ENCODE data around the gene NAP1L4.

NAP1L4 gene

DNA sequence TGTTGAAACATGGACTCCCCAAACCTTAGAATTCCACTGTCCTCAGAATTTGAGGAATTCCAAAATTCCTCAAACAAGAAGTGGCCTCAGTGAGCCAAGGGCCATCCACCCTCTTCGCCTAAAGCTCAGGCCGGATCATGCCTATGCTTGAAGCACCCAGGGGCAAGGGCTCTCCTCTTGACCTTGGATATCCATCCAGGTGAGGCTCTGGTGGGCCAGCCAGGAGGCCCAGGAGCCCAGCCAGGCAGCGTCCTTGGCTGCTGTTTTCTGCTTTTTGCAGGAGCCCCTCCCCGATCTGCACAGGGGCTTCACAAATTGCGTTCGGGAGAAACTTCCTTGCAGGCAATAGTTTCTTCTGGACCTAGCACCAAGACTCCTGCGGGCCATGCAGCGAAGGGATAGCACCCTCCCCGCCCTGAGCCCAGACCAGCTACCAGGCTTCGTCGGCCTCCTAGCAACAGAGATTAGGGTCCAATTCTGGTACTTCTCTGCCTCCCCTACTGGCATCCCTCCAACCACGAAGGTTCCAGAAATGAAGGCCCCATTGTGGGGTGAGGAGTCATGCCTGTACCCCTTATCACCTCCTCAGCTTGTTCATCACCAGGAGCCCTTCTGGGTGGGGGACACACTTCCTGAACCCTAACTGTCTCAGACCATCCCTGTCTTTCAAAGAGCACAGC is 64.9 kb downstream of the NAP1L4 start:
- Histone ChIP-seq H3K27me3 (replicated peaks; ENCODE audit: control insufficient read depth, insufficient read depth, low read length) (no peaks in the 10 kb centered on the region; the same call in 1 of the 2 replicates), H3K36me3 (ENCODE audit: control insufficient read depth, insufficient read depth, low read length) (no peaks in the 10 kb centered on the region), H3K4me3 (replicated peaks; ENCODE audit: low read depth, low read length) (no peak overlapping the region)
- TF ChIP-seq, protein P1, sequence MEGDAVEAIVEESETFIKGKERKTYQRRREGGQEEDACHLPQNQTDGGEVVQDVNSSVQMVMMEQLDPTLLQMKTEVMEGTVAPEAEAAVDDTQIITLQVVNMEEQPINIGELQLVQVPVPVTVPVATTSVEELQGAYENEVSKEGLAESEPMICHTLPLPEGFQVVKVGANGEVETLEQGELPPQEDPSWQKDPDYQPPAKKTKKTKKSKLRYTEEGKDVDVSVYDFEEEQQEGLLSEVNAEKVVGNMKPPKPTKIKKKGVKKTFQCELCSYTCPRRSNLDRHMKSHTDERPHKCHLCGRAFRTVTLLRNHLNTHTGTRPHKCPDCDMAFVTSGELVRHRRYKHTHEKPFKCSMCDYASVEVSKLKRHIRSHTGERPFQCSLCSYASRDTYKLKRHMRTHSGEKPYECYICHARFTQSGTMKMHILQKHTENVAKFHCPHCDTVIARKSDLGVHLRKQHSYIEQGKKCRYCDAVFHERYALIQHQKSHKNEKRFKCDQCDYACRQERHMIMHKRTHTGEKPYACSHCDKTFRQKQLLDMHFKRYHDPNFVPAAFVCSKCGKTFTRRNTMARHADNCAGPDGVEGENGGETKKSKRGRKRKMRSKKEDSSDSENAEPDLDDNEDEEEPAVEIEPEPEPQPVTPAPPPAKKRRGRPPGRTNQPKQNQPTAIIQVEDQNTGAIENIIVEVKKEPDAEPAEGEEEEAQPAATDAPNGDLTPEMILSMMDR (IDR thresholded peaks at IDR 0.05; ENCODE audit: insufficient read depth, low read length, poor library complexity, severe bottlenecking): no peak
- DNase-seq (ENCODE audit: extremely low read depth, insufficient read length): no peak

- Histone ChIP-seq H3K27me3 (replicated peaks; ENCODE audit: control insufficient read depth, insufficient read depth, low read length) (no peaks in the 10 kb centered on the region; the same call in 1 of the 2 replicates), H3K4me3 (replicated peaks; ENCODE audit: low read depth, low read length) (no peak overlapping the region), H3K36me3 (ENCODE audit: control insufficient read depth, insufficient read depth, low read length) (no peaks in the 10 kb centered on the region)
- no peak for DNase-seq (ENCODE audit: extremely low read depth, insufficient read length)
- TF ChIP-seq, protein P1 (IDR thresholded peaks at IDR 0.05; ENCODE audit: insufficient read depth, low read length, poor library complexity, severe bottlenecking): no peak
These were observed 65.5 kb downstream of the NAP1L4 start for GRCh38 chr11:2926611-2927051.

DNA sequence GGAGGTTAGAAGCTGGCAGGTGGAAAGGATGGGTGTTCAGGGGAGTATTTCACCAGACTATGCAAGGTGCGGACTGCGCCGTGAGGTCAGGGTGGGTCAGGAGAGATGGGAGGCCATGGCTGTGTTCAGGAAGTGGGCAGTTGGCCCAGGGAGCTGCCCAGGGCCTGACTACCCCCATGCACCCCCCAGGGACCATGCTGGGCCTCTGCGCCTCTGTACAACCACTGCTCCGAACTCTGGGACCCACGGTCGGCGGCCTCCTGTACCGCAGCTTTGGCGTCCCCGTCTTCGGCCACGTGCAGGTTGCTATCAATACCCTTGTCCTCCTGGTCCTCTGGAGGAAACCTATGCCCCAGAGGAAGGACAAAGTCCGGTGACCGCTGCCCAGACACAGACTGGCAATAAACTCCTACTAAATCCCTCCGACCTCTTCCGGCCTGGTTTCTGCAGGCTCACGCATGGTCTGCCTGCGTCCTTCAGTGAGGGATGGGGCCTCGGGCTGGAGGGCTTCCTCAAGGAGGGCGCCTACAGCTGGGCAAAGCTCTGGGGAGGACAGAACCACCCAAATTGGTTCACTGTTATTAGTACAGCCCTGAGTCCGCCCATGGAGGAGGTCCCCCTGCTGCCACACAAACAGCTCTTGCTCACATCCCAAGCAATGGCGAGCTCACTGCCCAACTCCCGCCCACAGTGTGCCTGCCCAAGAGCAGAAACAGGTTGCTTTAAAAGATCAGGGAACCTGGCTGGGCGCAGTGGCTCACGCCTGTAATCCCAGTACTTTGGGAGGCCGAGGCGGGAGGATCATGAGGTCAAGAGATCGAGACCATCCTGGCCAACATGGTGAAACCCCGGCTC is 67.1 kb downstream of the NAP1L4 start:
- TF ChIP-seq, protein P1 (IDR thresholded peaks at IDR 0.05; ENCODE audit: insufficient read depth, low read length, poor library complexity, severe bottlenecking): no peak
- Histone ChIP-seq H3K27me3 (replicated peaks; ENCODE audit: control insufficient read depth, insufficient read depth, low read length) (no peaks in the 10 kb centered on the region; the same call in 1 of the 2 replicates), H3K36me3 (ENCODE audit: control insufficient read depth, insufficient read depth, low read length) (no peaks in the 10 kb centered on the region), H3K4me3 (replicated peaks; ENCODE audit: low read depth, low read length) (no peak overlapping the region)
- no peak for DNase-seq (ENCODE audit: extremely low read depth, insufficient read length)

DNA sequence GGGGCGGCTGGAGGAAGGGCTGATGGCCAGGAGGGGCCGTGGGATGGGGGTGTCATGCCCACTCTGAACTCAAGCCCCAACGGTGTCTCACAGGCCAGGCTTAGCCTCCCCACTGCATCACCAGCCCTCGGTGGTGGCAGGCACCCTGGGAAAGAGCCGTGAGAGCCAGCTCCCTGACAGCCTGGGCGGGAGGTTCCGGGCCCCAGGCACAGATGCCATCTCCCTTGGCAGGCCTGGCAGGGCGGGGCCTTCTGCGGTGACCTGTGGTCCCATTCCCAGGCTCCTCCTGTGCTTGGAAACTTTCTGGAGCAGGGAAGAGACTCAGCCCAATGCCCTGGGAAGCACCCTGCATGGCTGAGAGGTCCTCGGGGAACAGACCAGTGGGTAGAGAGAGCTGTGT is 67.7 kb downstream of the NAP1L4 start:
- DNase-seq (ENCODE audit: extremely low read depth, insufficient read length): no peak
- Histone ChIP-seq H3K36me3 (ENCODE audit: control insufficient read depth, insufficient read depth, low read length) (no peaks in the 10 kb centered on the region), H3K27me3 (replicated peaks; ENCODE audit: control insufficient read depth, insufficient read depth, low read length) (no peaks in the 10 kb centered on the region; the same call in 1 of the 2 replicates), H3K4me3 (replicated peaks; ENCODE audit: low read depth, low read length) (no peak overlapping the region)
- TF ChIP-seq, protein P1 (IDR thresholded peaks at IDR 0.05; ENCODE audit: insufficient read depth, low read length, poor library complexity, severe bottlenecking): no peak

- Histone ChIP-seq H3K27me3 (replicated peaks; ENCODE audit: control insufficient read depth, insufficient read depth, low read length) (no peaks in the 10 kb centered on the region; the same call in 1 of the 2 replicates), H3K36me3 (ENCODE audit: control insufficient read depth, insufficient read depth, low read length) (no peaks in the 10 kb centered on the region), H3K4me3 (replicated peaks; ENCODE audit: low read depth, low read length) (no peak overlapping the region)
- DNase-seq (ENCODE audit: extremely low read depth, insufficient read length): no peak
- TF ChIP-seq, protein P1 (IDR thresholded peaks at IDR 0.05; ENCODE audit: insufficient read depth, low read length, poor library complexity, severe bottlenecking): no peak
These were observed 68.4 kb downstream of the NAP1L4 start for GRCh38 chr11:2923446-2924375.
